Fibroblast of skin of scalp (primary cell): ENCODE data around the gene MYO18B.

ENCODE experiments used
- DNase-seq: peaks from one replicate; pipeline ENCODE4 v3.0.0-alpha.2; 2013

The MYO18B gene

DNA sequence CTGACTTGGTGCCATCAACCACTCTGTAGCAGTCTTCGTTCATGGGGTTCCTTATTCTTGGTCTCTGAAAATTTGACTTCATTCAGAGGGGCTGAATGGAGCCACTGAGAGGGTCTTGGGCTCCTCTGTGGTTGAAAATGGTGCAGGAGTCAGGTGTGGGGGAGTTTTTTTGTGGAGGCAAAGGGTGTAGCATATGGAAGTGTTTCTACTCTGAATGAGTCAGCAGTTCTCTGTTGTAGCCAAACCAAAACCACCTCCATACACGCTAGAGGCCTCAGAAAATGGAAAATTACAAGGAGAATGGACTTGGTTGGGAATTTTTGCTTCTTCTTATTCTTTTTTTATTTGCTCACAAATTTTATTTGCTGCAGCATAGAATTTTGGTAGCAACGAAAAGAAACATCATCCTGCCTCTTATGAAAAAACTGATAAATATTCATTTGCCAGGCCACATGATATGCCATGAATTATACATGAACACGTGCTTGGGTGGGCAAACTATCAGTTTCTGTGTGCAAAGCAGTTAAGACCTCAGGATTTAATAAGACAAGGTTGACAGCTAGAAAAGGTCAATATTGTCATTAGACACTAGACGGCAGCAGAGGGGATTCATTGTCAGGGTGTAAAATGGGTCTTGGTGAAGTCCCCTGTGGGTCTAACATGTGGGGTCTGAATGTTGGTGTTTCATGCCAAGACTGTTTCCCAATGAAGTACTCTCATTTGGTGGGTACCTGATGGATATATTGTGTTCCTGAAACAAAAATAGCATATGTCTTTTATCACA lies 111.7 kb downstream of the MYO18B start:
- no peak for DNase-seq

DNA sequence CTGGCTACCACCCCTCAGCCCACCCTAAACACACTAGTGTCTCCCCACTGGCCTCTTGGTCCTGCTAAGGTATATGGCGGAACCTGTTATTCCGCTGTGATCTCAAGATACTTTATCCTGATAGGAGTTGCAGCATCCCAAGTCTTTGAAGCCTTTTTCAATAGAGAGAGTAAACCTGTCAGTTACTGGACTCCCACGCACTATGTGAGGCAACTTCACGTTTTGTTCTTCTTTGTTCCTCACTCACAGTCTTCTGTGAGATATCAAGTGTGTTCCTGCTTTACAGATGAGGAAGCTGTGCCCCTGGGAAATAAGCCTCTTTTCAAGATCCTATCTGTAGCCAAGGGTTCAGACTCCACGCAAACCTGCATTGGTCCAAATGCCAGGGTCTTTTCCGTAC lies 127.8 kb downstream of the MYO18B start:
- DNase-seq = no peak

GRCh38 chr22:25874327-25874726 lies 132.3 kb downstream of the MYO18B start:
- no peak for DNase-seq

- no peak for DNase-seq
These were observed 133.5 kb downstream of the MYO18B start for GRCh38 chr22:25875461-25875860.

DNA sequence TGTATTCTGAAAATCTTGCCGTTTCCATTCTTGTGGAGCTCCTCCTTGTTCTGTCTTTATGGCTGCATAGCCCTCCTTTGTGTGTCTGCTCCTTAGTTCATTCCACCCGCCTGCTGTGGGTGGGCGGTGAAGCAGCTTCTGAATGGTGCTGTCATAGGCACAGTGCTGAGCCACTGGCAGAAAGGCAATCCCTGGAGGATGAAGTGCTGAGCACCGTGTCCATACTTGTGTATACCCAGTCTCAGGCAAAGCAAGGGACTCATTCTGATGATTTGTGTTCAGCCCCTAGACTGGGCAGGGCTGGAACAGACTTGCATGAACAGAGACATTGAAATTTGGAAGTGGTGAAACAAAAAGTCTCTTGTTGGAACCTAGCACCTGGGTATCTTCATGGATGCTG lies 134.9 kb downstream of the MYO18B start:
- no peak for DNase-seq

DNA sequence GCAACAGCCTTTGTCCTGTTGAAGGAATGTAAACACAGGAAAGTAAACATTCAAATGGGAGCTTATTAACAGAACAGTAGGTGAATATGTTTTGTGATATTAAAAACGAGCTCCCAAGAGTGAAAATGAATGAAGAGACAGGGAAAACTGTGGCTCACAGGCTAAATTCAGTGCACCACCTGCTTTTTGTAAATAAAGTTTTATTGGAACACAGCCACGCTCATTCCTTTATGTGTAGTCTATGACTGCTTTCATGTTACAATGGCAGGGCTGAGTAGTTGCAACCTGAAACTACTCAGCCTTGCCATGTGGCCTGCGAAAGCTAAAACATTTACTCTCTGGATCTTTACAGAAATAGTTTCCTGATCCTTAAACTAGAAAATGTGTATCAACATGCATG lies 136.9 kb downstream of the MYO18B start:
- DNase-seq = no peak

DNA sequence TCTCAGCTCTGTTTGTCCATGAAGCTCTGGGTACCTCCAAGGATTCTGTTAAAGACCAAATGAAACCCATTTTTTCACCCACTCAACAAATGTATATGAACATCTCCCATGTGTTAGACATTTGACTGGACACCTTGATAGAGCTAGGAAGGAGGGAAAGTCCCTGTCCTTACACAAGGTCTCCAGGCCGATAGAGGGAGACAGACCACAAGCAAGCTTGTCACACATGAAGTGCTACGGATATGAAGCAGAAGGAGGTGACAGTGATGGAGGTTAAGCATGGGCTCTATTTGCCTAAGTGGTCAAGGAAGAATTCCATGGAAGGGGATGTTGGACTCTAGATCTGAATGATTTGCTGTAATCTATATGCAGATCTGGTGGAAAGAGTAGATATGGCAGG lies 138.5 kb downstream of the MYO18B start:
- DNase-seq = no peak

- no peak for DNase-seq
These were observed 139.3 kb downstream of the MYO18B start for GRCh38 chr22:25881210-25881755.

GRCh38 chr22:25882360-25882759 lies 140.4 kb downstream of the MYO18B start:
- no peak for DNase-seq

- DNase-seq = no peak
These were observed 141.6 kb downstream of the MYO18B start for GRCh38 chr22:25883482-25884033.

- no peak for DNase-seq
These were observed 142.1 kb downstream of the MYO18B start for GRCh38 chr22:25884121-25884520.

- DNase-seq = no peak
These were observed 146.5 kb downstream of the MYO18B start for GRCh38 chr22:25888399-25889054.

DNA sequence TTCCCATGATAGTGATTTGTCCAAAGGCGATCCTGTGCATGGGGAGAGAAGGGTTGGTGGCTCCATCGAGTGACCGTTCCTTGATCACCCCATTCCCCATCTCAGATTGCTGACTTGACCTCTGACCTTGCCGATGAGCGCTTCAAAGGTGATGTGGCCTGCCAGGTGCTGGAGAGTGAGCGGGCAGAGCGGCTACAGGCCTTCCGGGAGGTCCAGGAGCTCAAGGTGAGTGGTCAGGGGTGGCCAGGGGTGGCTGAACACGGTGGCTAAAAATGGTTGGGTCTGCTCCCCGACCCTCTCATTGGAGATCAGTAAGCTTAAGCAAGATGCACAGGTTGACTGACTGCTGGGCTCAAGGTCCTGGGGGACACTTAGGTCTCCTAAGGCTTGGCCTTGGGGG lies 148.7 kb downstream of the MYO18B start:
- DNase-seq = no peak

DNA sequence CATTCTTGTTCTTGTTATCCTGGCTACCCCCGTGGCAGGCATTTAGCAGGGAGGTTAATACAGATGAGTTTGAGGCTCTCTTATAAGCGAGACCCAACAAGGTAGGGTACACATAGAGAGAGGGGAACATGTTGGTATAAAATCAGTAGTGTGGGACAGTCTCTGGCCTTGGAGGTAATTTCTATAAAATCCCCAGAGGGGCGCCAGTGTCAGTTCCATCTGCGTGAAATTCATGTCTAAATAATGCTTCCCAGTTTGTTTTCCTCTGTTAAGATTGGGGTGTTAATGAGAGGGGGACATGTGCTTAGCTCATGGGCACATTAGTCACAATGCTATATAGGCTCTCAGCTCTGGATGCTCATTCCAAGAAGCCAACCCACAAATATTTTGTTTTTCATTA lies 150.7 kb downstream of the MYO18B start:
- no peak for DNase-seq

GRCh38 chr22:25895678-25896077 lies 153.7 kb downstream of the MYO18B start:
- DNase-seq = no peak

GRCh38 chr22:25896098-25896497 lies 154.1 kb downstream of the MYO18B start:
- no peak for DNase-seq

DNA sequence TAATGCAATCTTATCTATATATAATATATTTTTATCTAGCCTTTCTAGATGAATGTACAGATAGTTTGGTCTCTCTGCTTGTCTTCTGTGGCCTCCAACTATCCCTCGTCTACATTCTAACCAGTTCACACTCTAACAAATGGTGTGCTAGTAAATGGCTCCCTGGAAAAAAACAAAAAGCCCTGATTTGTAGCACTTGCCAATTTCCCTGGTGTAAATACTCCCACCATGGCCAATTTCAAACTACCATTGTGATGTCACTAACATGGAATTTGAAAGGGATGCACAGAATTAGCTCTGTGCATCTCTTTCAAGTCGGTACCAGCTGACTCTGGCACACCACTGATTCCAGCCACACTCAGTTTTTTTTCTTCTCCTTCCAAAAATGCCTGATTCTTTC lies 154.6 kb downstream of the MYO18B start:
- DNase-seq = no peak

GRCh38 chr22:25898707-25899365 lies 156.8 kb downstream of the MYO18B start:
- no peak for DNase-seq

GRCh38 chr22:25899566-25899965 lies 157.6 kb downstream of the MYO18B start:
- no peak for DNase-seq

DNA sequence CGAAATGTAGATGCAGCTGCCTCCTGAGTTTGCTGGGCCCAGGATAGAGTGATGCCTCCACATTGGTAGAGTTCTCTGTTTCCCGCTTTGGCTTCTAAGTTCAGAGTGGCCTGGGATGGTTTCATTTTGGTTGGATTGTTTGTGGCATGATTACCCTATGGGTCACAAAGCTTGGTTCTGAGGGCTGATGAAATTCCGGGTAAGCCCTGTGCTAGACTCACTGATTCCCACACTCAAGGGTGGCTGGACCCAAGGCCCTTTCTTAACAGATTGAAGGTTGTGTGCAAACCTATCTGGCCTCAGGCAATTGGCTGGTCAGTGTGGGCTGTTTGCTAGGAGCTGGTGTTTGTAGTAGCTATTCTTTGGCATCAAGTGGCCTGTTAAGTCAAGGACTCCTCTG lies 158.4 kb downstream of the MYO18B start:
- DNase-seq = no peak

DNA sequence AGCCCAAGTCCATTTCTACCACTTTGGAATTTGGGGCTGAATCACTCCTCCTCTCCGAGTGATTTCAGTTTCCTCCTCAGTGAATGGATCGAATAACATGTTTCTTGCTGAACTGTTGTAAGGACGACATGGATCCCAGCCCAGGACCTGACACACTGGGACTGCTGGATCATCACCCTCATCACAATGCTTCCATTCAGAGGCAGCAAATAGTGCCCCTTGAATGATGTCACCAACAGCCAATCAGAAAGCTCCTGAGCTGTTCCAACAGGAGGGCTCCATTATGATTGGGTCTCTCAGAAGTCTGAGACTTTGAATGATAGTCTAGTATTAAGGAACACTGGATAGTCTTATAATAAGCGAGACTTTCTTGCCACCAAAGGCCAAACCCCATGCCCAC lies 158.9 kb downstream of the MYO18B start:
- no peak for DNase-seq

DNA sequence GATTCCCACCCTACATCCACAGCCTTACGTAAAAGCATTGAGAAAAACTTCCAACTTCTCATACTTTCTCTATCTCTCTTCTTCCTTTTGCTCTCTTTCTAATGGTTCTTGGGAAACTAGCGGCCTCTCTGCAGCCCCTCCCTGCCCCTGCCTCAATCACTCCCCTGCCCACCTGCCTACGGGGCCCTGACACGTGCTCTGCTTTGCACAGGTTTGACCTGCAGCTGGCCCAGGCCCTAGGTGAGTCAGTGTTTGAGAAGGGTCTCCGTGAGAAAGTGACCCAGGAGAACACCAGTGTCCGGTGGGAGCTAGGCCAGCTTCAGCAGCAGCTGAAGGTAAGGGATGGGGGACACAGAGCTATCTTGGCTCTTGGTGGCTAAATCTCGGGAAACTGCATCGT lies 160.4 kb downstream of the MYO18B start:
- DNase-seq = no peak

DNA sequence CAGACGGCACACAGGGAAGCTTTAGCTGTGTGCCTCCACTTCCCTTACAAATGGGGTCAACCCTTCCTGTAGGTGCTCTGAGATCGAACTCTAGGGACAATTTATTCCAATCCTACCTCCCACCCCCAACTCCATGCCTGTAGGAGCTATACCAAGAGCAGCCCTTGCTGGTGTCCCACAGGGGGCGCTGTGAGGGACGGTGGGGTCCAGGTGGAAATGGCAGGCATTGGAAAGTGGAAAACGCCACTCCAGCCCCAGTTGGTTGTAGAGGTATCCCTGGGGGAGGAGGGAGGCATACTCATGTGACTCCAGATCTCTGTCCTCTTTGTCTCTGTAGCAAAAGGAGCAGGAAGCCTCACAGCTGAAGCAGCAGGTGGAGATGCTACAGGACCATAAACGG lies 161.3 kb downstream of the MYO18B start:
- no peak for DNase-seq
